IPS-18c (cell line): ENCODE data around the gene WWC2.
"Not testable (repeated sequence)": the region's sequence is repeated elsewhere in the genome, so short reads cannot be mapped to it uniquely, and the experiment has no call there.

Experiments used
- H3K4me3 ChIP-seq: 2 replicates; pipeline ENCODE4 v1.7.0; 2013; ENCODE audit warnings: low read depth, mild to moderate bottlenecking, low read length, moderate library complexity; ENCODE audit not compliant: insufficient read depth
- H3K9me3 ChIP-seq: one replicate; pipeline ENCODE4 v1.6.1; 2013; ENCODE audit warnings: mild to moderate bottlenecking, low read length, moderate library complexity; ENCODE audit not compliant: control insufficient read depth, insufficient read depth

The WWC2 gene

GRCh38 chr4:183318656-183319055 is 219.6 kb downstream of the WWC2 start:
- Histone ChIP-seq H3K9me3 (no peaks in the 10 kb centered on the region), H3K4me3 (no peak overlapping the region)

GRCh38 chr4:183320211-183321059 is 221.4 kb downstream of the WWC2 start, which contains the start of gene CLDN22:
Gene CLDN22, minus strand, starts transcription at chr4:183320276. Its CDS starts 58 bp downstream, at chr4:183320218.
- no peak within 1 kb of the TSS for H3K4me3 ChIP-seq
- no peaks in the 10 kb centered on the region for H3K9me3 ChIP-seq

GRCh38 chr4:183321079-183321478 is 222.0 kb downstream of the WWC2 start:
- H3K4me3 ChIP-seq, result no peak overlapping the region
- H3K9me3 ChIP-seq, result no peaks in the 10 kb centered on the region

- Histone ChIP-seq H3K9me3 (no peaks in the 10 kb centered on the region), H3K4me3 (no peak overlapping the region)
Measured at GRCh38 chr4:183321516-183321915, 222.5 kb downstream of the WWC2 start.

GRCh38 chr4:183322326-183322725 is 223.3 kb downstream of the WWC2 start, which contains the start of gene CLDN24:
Gene CLDN24, minus strand, starts transcription at chr4:183322426. Its CDS starts 0 bp downstream, at chr4:183322426.
- H3K9me3 ChIP-seq, result no peaks in the 10 kb centered on the region
- H3K4me3 ChIP-seq, result no peak within 1 kb of the TSS

GRCh38 chr4:183323295-183323694 is 224.2 kb downstream of the WWC2 start:
- no peak overlapping the region for H3K4me3 ChIP-seq
- H3K9me3 ChIP-seq, result no peaks in the 10 kb centered on the region

- H3K4me3 ChIP-seq, H3K9me3 ChIP-seq: not testable (repeated sequence)
Measured at GRCh38 chr4:183324056-183324455, 225.0 kb downstream of the WWC2 start.

- Histone ChIP-seq H3K4me3 (no peak overlapping the region), H3K9me3 (peaks cover 2% of the 10 kb centered on the region)
Measured at GRCh38 chr4:183324619-183325018, 225.6 kb downstream of the WWC2 start.

- not testable (repeated sequence) for H3K4me3 ChIP-seq, H3K9me3 ChIP-seq
Measured at GRCh38 chr4:183326387-183326786, 227.3 kb downstream of the WWC2 start.

- Histone ChIP-seq H3K9me3 (peaks cover 2% of the 10 kb centered on the region), H3K4me3 (no peak overlapping the region)
Measured at GRCh38 chr4:183326853-183327252, 227.8 kb downstream of the WWC2 start.

GRCh38 chr4:183327827-183328226 is 228.8 kb downstream of the WWC2 start:
- H3K9me3 ChIP-seq, result peaks cover 2% of the 10 kb centered on the region

GRCh38 chr4:183328832-183329231 is 229.8 kb downstream of the WWC2 start:
- no peak overlapping the region for H3K4me3 ChIP-seq
- H3K9me3 ChIP-seq, result peaks cover 2% of the 10 kb centered on the region

More at GRCh38 chr4:183327827-183328226, 228.8 kb downstream of the WWC2 start:
- H3K4me3 ChIP-seq, result no peak overlapping the region

- peaks cover 2% of the 10 kb centered on the region for H3K9me3 ChIP-seq
- H3K4me3 ChIP-seq, result no peak overlapping the region
Measured at GRCh38 chr4:183329244-183329643, 230.2 kb downstream of the WWC2 start.

GRCh38 chr4:183329954-183330742 is 231.1 kb downstream of the WWC2 start:
- H3K9me3 ChIP-seq, result peaks cover 2% of the 10 kb centered on the region
- no peak overlapping the region for H3K4me3 ChIP-seq

GRCh38 chr4:183330841-183331240 is 231.8 kb downstream of the WWC2 start:
- H3K9me3 ChIP-seq, result peaks cover 2% of the 10 kb centered on the region
- no peak overlapping the region for H3K4me3 ChIP-seq

- peaks cover 2% of the 10 kb centered on the region for H3K9me3 ChIP-seq
- no peak overlapping the region for H3K4me3 ChIP-seq
Measured at GRCh38 chr4:183332447-183332846, 233.4 kb downstream of the WWC2 start.

- no peak overlapping the region for H3K4me3 ChIP-seq
- peaks cover 2% of the 10 kb centered on the region for H3K9me3 ChIP-seq
Measured at GRCh38 chr4:183333202-183333601, 234.1 kb downstream of the WWC2 start.

- Histone ChIP-seq H3K9me3 (peaks cover 2% of the 10 kb centered on the region), H3K4me3 (no peak overlapping the region)
Measured at GRCh38 chr4:183333983-183334382, 234.9 kb downstream of the WWC2 start.
